GM19238 (cell line): Measurements from ENCODE around the gene HSPBP1.

Experiments
- DNase-seq: peaks from one replicate; pipeline ENCODE4 v3.0.0; 2011; ENCODE audit warnings: low spot score; ENCODE audit not compliant: insufficient read length

Gene HSPBP1

GRCh38 chr19:55275851-55276719, 3.8 kb downstream of the HSPBP1 start:
- peak; percentile 56 for DNase-seq

DNA sequence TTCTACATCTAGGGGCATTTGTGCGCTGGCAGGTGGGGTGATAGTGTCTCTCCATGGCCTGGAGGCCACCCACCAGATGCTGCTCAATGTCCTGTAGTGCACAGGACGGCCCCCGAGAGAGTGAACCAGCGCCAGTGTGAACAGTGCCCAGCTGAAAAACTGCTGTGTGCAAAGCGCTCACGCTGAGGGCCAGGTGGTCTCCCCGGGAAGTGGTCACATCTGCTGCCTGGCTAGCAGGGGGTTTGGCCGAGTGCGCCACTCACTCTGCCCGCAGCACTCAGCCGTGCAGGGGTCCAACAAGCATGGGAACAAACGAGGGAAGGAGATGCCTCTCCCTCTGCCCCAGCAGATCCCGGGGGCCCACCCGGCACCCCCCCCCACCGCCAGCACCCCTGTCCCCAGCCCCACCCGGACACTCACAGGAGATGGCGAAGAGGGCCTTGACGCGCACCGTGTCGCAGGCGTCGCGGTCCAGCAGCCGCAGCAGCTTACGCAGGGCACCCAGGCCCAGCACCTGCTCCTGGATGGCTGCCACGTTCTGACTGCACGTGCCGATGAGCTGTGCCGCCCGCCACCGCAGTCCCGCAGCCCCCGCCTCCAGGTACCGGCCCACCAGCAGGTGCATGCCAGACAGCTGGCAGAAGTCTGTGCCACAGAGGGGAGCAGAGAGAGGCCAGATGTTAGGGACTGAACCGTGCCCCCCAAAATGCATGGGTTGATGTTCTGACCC, 5.8 kb downstream of the HSPBP1 start:
- DNase-seq = no peak

DNA sequence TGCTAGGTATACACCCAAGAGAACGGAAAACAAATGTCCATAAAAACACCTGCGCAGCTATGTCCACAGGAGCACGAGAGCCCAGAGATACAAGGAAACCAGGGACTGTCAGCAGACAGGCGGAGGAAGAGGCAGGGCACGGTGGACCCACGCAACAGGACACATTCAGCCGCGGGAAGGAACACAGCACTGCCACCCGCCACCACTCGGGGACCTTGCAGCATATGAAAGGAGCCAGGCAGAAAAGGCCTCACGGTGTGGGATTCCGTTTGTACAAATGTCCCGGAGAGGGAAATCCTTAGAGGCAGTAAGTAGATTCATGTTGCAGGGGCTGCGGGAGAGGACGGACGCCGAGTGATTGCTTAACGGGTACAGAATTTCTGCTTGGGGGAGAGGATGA, 7.8 kb downstream of the HSPBP1 start:
- DNase-seq = no peak

- DNase-seq = no peak
Observed at GRCh38 chr19:55270172-55270942, 9.6 kb downstream of the HSPBP1 start.

DNA sequence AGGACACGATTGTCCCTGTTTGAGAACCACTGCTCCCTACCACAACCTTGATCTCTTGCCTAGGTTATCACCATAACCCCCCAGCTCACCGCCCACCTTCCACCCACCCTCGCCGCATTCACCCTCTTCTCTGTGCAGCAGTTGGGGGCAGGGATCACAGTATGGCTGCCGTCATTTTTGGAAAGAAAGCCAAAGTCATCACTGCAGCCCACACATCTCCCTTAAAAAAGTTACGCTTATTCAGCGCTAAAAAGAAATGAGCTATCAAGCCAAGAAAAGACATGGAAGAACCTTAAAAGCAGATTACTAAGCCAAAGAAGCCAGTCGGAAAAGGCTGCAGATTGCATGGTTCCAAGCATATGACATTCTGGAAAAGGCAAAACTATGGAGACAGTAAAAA, 10.6 kb downstream of the HSPBP1 start:
- no peak for DNase-seq

DNA sequence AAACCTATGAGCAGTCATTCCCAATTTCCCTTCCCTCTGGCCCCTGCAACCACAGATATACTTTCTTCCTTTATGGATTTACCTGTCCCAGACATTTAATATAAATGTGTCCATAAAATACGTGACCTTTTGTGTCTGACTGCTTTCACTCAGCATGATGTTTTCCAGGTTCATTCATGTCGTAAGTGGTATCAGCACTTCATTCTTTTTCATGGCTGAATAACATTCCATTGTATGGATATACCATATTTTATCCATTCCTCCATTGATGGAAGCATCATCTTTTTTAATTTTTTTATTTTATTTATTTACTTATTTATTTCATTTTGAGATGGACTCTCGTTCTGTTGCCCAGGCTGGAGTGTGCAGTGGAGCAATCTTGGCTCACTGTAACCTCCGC, 13.1 kb downstream of the HSPBP1 start:
- DNase-seq = no peak

- DNase-seq = no peak
Observed at GRCh38 chr19:55266404-55266803, 13.5 kb downstream of the HSPBP1 start.

DNA sequence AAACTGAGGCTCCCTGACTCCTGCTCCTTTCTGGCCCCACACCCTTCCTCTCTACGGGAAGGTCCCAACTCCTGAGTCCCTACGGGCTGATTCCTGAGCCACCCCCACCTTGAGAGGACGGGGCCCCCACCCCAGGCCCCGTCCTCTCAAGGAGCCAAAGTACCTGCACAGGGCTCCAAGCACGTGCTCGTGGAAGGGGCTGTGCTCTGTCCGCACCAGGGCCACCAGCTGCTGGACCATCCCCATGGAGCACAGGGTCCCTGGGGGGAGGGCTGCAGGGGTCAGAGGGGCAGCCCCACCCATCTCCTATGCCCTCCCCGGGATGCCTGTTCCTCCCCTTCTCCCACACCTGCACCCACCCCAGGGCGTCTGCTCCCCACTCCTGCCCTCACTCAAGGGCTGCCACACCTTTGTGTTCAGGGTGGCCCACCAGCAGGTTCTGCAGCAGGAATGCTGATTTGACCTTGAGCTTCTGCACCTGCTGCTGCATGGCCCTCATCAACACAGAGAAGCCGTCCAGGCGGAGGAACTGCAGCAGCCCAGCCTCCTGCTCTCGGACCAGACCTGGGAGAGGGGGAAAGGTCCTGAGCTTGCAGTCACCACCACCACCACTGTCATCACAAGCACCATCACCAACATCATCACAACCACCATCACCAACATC, 14.1 kb downstream of the HSPBP1 start:
- DNase-seq = no peak

GRCh38 chr19:55265173-55265572, 14.7 kb downstream of the HSPBP1 start:
- no peak for DNase-seq

GRCh38 chr19:55264531-55264930, 15.4 kb downstream of the HSPBP1 start:
- no peak for DNase-seq

DNA sequence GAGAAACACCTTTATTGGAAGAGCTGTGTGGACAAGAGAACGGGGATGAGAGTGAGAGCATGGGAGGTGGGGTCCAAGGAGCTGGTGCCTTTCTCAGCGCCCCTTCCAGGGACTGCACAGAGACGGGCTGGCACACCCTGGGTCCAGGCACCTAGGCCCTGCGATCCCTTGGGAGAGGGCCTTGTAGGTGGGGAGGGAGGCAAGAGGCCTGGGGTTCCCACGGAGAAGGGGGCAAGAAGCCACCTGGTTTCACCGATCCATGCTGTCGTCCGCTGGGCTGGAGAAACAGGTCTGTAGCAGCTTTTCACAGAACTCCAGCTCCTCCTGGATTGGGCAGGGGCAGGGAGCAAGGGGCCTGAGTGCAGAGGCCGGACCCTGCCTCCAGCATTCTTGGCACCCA, 17.6 kb downstream of the HSPBP1 start:
- DNase-seq = no peak

- DNase-seq = no peak
Observed at GRCh38 chr19:55261671-55262126, 18.2 kb downstream of the HSPBP1 start.

GRCh38 chr19:55259540-55260210, 20.2 kb downstream of the HSPBP1 start:
- no peak for DNase-seq

- peak; percentile 94 for DNase-seq
Observed at GRCh38 chr19:55258828-55259539, 20.9 kb downstream of the HSPBP1 start, which contains the start of gene PPP6R1. Gene PPP6R1, minus strand, starts transcription at chr19:55259017. Its CDS starts 11,914 bp downstream, at chr19:55247103.

DNA sequence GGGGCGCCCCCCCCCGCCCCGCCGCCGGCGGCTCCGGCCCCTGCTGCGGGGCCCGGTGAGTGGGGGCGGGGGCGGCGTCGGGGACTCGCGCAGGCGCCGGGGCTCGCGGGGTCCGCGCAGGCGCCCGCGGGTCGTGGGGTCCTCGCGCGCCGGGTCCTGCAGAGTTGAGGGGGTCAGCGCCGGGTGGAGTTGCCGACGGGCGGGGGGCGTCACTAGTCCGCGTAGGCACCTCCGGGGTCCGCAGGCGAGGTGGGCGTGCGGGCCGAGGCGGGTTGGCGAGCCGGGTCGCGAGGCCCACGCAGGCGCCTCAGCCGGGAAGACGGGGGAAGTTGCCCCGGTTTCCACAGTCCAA, 21.5 kb downstream of the HSPBP1 start:
- DNase-seq = peak; percentile 51

- no peak for DNase-seq
Observed at GRCh38 chr19:55257461-55258420, 22.2 kb downstream of the HSPBP1 start.

GRCh38 chr19:55256562-55257460, 23.1 kb downstream of the HSPBP1 start:
- no peak for DNase-seq
